ENCODE data around the gene ALDH3B2.

ALDH3B2 gene

DNA sequence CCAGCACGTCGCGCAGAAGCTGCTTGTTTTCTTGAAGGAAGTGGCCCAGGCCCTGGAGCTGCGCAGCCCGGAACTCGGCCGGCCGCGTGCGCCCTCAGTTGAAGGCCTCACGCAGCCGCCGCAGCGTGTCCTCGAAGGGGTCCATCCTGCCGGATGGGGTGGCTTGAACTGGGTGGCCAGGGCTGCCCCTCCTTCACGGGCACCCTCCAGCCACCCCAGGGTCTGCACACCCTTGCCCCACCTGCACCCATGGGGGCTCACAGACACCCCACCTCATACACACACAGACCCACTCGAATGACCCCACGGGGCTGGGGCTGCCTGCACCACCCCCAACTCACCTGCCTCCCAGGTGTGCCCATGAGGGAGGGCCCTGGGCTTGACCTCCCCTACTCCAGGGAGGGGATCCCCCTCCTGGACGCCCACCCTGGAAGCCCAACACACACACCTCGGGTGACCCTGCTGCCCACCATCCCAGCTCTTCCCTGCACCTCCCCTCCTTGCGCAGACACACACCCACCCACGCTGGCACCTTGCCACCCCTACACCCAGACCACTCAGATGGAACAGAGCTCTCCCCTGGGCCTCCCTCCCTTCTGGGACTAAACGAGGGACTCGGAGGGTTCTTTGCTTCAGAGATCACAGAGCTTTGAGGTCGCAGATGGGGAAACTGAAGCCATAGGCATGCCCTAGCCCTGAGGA, 6.8 kb downstream of the ALDH3B2 start:
- H3K9ac ChIP-seq (ENCODE audit: low read length) = no peak overlapping the region
- no peak overlapping the region for H3K4me3 ChIP-seq (ENCODE audit: low read depth, low read length)
- no peaks in the 10 kb centered on the region for H3K36me3 ChIP-seq (ENCODE audit: control insufficient read depth, insufficient read depth, low read length)
- H3K27me3 ChIP-seq (ENCODE audit: control insufficient read depth, insufficient read depth, low read length) = no peaks in the 10 kb centered on the region; the same call in 1 of the 2 replicates
- no peaks in the 10 kb centered on the region for H3K4me1 ChIP-seq (ENCODE audit: control insufficient read depth, insufficient read depth, low read length)
- no peaks in the 10 kb centered on the region for H3K9me3 ChIP-seq (ENCODE audit: control insufficient read depth, insufficient read depth, low read depth, low read length)
- H3K27ac ChIP-seq (ENCODE audit: low read depth, low read length) = no peak overlapping the region

DNA sequence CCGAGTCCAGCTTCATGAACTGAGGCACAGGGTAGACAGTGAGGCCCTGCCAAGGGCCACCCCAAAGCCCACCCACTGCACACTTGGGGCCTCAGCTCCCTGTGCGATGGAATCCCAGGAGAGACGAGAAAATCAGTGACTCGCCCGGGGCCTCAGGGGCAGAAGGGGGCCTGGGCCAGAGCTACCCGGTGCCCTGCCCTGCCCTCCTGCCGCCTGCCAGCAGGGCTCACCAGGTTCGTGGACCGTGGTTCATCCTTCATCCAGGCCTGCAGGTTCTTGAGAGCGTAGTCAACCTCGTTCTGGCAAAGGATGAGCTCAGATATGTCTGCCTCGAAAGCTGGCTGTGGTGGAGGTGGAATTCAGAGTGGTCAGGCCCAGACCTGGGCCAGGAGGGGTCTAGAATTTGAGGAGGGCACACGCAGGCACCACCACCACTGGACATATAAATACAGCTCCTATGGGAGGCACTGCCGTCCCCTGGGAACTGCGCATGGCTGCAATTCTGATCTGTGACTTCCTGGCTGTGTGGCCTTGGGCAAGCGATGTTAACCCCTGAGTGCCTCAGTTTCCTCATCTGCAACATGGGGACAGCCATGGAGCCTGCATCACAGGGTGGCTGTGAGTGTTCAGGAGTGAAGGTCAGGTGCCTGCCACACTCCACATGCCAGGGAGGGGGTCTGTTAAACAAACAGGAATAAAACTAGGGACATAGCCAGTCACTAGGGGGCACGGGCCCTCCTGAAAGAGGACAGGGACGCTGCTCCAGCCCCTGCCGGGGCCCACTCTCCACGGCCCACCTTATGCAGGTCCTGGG, 7.5 kb downstream of the ALDH3B2 start:
- Histone ChIP-seq H3K9me3 (ENCODE audit: control insufficient read depth, insufficient read depth, low read depth, low read length) (no peaks in the 10 kb centered on the region), H3K9ac (ENCODE audit: low read length) (no peak overlapping the region), H3K4me1 (ENCODE audit: control insufficient read depth, insufficient read depth, low read length) (no peaks in the 10 kb centered on the region), H3K27me3 (ENCODE audit: control insufficient read depth, insufficient read depth, low read length) (no peaks in the 10 kb centered on the region; the same call in 1 of the 2 replicates), H3K27ac (ENCODE audit: low read depth, low read length) (no peak overlapping the region), H3K36me3 (ENCODE audit: control insufficient read depth, insufficient read depth, low read length) (no peaks in the 10 kb centered on the region), H3K4me3 (ENCODE audit: low read depth, low read length) (no peak overlapping the region)

DNA sequence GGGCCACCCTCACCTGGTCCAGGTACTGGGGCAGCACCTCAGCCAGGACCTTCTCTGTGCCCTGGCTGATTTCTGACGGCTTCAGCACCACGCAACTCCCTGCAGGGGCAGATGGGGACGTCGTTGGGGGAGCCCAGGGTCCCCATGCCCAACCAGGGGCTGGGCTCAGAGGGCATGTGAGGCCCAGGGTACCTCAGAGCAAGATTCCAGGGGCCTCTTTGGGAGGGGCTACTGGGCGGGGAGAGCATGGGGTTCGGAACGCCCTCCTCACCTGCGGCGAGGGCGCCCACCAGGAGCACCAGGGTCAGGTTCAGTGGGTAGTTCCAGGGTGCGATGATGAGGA, 8.1 kb downstream of the ALDH3B2 start:
- Histone ChIP-seq H3K27ac (ENCODE audit: low read depth, low read length) (no peak overlapping the region), H3K4me3 (ENCODE audit: low read depth, low read length) (no peak overlapping the region), H3K27me3 (ENCODE audit: control insufficient read depth, insufficient read depth, low read length) (no peaks in the 10 kb centered on the region; the same call in 1 of the 2 replicates), H3K36me3 (ENCODE audit: control insufficient read depth, insufficient read depth, low read length) (no peaks in the 10 kb centered on the region), H3K9ac (ENCODE audit: low read length) (no peak overlapping the region), H3K4me1 (ENCODE audit: control insufficient read depth, insufficient read depth, low read length) (no peaks in the 10 kb centered on the region), H3K9me3 (ENCODE audit: control insufficient read depth, insufficient read depth, low read depth, low read length) (no peaks in the 10 kb centered on the region)

DNA sequence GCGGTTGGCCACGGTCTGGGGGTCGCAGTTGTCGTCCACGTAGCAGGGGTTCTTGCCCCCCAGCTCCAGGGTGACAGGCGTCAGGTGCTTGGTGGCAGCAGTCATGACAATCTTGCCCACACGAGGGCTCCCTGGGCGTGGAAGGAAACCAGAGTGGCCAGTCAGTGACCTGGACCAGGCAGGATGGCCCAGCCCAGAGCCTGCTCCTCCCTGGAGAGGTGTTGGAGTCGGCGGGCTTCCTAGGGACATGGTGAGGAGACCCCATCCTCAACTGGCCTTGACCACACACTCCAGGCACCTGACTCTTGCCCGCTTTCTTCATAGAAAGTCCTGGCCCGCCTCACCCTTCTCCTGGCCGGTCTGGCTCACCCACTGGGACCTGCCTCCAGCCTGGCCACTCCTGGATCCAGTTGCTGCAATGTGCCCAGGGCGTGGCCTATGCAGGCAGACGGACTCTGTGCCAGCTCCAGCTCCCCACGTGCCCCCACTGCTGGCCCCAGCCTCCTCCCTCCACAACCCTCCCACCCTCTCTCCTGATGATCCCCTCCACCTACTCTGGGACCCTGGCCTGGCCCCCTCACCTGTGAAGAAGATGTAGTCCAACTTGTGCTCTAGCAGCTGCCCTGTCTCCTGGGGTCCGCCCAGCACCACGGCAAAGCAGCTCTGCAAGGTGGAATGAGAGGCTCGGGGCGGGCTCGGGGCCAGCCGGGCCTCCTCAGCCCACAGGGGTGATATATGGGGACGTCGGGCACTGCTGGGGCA, 8.7 kb downstream of the ALDH3B2 start:
- Histone ChIP-seq H3K9me3 (ENCODE audit: control insufficient read depth, insufficient read depth, low read depth, low read length) (no peaks in the 10 kb centered on the region), H3K9ac (ENCODE audit: low read length) (no peak overlapping the region), H3K4me3 (ENCODE audit: low read depth, low read length) (no peak overlapping the region), H3K27ac (ENCODE audit: low read depth, low read length) (no peak overlapping the region), H3K27me3 (ENCODE audit: control insufficient read depth, insufficient read depth, low read length) (no peaks in the 10 kb centered on the region; the same call in 1 of the 2 replicates), H3K4me1 (ENCODE audit: control insufficient read depth, insufficient read depth, low read length) (no peaks in the 10 kb centered on the region), H3K36me3 (ENCODE audit: control insufficient read depth, insufficient read depth, low read length) (no peaks in the 10 kb centered on the region)

DNA sequence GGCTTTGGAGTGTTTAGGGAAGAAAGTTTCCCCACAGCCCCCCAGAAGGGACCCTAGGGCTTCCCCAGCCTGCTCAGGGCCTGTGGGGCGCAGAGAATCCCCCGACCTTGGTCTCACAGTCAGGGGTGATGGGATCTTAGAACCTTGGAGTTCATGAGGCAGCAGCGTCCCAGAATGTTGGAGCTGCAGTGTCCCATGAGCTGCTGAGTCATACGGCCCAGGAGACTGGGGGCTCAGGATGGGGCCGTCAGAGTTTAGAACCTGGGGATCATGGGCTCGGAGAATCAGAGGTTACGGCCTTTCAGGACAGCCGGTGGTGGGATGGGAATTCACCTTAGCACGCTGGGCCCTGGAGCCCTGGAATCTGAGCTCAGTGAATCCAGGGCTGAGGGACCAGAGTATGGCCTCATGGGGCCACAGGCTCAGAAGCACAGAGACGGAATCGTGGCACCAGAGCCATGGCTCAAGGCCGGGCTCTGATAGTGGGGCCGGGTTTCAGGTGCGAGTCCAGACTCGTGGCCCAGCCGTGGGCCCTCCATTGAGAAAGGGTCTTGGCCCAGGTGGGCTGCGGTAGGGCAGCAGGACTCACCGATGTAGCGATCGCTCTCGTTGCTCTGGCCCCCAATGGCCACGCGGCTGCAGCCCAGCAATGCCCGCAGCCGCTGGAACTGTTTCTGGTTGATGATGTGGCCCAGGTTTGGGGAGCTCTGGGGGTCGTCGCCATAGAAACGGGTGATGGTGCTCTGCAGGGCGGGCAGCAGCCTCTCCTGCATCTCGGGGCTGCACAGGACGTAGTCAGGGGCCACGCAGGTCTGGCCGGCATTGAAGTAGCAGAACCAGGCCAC, 9.5 kb downstream of the ALDH3B2 start:
- Histone ChIP-seq H3K9me3 (ENCODE audit: control insufficient read depth, insufficient read depth, low read depth, low read length) (no peaks in the 10 kb centered on the region), H3K9ac (ENCODE audit: low read length) (no peak overlapping the region), H3K36me3 (ENCODE audit: control insufficient read depth, insufficient read depth, low read length) (no peaks in the 10 kb centered on the region), H3K4me3 (ENCODE audit: low read depth, low read length) (no peak overlapping the region), H3K4me1 (ENCODE audit: control insufficient read depth, insufficient read depth, low read length) (no peaks in the 10 kb centered on the region), H3K27ac (ENCODE audit: low read depth, low read length) (no peak overlapping the region), H3K27me3 (ENCODE audit: control insufficient read depth, insufficient read depth, low read length) (no peaks in the 10 kb centered on the region; the same call in 1 of the 2 replicates)

DNA sequence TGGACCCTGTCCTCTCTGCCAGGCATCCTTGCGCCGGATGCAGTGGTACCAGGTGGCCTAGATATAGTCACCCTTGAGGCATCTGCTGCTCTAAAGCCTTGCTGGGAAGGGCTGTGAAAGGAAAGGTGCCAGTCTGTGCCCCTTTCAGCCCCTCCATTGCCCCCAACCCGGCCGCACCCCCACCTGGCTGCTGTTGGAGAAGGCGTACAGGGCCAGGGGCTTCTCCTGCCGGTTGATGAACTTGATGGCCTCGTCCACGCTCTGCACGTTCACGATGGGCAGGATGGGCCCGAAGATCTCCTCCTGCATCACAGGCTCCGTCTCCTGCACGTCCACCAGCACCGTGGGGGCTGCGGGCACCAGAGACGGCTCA, 10.2 kb downstream of the ALDH3B2 start:
- H3K27me3 ChIP-seq (ENCODE audit: control insufficient read depth, insufficient read depth, low read length) = no peaks in the 10 kb centered on the region; the same call in 1 of the 2 replicates
- H3K4me1 ChIP-seq (ENCODE audit: control insufficient read depth, insufficient read depth, low read length) = no peaks in the 10 kb centered on the region
- no peak overlapping the region for H3K27ac ChIP-seq (ENCODE audit: low read depth, low read length)
- no peaks in the 10 kb centered on the region for H3K36me3 ChIP-seq (ENCODE audit: control insufficient read depth, insufficient read depth, low read length)
- no peak overlapping the region for H3K9ac ChIP-seq (ENCODE audit: low read length)
- no peaks in the 10 kb centered on the region for H3K9me3 ChIP-seq (ENCODE audit: control insufficient read depth, insufficient read depth, low read depth, low read length)
- no peak overlapping the region for H3K4me3 ChIP-seq (ENCODE audit: low read depth, low read length)

DNA sequence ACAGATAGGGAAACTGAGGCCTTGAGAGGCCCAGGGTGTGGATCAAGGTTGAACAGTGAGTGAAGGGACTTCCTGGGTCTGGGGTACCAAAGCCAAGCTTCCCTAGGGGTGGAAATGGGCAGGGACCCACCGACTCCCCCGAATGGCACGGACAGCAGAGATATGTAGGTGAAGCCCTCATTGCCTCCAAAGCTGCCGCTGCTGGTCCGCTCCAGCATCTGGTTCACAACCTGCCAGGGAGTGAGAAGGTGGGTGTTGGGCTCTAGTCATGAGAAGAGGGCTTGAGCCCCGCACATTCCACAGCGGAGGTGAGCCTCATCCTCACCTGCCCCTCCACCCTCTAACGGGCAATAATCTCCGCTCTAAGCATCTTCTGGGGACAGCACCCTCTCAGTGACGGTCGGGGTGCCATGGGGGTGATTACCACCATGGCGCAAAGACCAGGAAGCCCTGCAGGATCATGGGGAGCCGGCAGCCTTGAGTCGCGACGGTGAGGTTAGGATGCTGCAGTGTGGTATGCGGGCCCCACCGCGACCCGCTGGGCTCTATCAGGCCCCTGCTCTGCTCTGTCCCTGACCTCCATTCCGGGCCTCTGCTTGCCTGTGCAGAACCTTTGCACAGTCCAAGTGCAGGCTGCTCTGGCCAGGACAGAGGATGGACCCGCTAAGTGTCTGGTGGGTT, 10.8 kb downstream of the ALDH3B2 start:
- Histone ChIP-seq H3K36me3 (ENCODE audit: control insufficient read depth, insufficient read depth, low read length) (no peaks in the 10 kb centered on the region), H3K9ac (ENCODE audit: low read length) (no peak overlapping the region), H3K27ac (ENCODE audit: low read depth, low read length) (no peak overlapping the region), H3K4me1 (ENCODE audit: control insufficient read depth, insufficient read depth, low read length) (no peaks in the 10 kb centered on the region), H3K27me3 (ENCODE audit: control insufficient read depth, insufficient read depth, low read length) (no peaks in the 10 kb centered on the region; the same call in 1 of the 2 replicates), H3K9me3 (ENCODE audit: control insufficient read depth, insufficient read depth, low read depth, low read length) (no peaks in the 10 kb centered on the region), H3K4me3 (ENCODE audit: low read depth, low read length) (no peak overlapping the region)

DNA sequence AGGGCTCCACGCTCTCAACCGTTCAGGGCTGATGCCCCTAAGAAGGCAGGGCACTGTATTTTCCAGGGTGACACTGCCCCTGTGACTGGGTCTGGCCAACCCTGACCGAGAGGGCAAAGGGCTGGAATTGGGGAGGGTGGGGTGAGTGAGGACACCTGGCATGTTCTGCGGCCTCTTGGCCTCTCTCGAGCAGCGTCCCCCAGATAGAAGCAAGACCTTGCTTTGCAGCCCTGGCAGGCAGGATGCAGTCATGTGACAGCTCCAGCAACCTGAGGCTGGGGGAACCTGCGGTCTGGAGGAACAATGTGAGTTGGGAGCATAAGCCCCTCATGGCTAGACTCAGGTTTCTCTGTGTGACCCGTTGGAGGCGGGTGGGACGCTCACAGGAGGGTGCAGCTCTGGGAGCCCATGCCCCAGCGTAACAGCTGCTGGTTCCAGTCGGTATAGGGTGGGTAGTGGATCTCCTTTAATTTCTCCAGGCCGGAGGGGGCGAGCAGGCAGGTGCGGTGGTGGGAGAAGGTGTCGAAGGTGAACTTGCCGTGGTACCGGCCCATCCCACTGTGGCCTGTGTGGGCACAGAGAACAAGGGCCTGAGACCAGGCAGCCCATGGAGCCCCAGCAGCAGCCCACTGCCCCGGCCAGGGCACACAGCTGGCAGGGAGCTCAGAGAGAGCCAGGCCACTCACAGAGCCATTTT, 11.4 kb downstream of the ALDH3B2 start:
- Histone ChIP-seq H3K27ac (ENCODE audit: low read depth, low read length) (no peak overlapping the region), H3K4me3 (ENCODE audit: low read depth, low read length) (no peak overlapping the region), H3K9me3 (ENCODE audit: control insufficient read depth, insufficient read depth, low read depth, low read length) (no peaks in the 10 kb centered on the region), H3K27me3 (ENCODE audit: control insufficient read depth, insufficient read depth, low read length) (no peaks in the 10 kb centered on the region; the same call in 1 of the 2 replicates), H3K36me3 (ENCODE audit: control insufficient read depth, insufficient read depth, low read length) (no peaks in the 10 kb centered on the region), H3K9ac (ENCODE audit: low read length) (no peak overlapping the region), H3K4me1 (ENCODE audit: control insufficient read depth, insufficient read depth, low read length) (no peaks in the 10 kb centered on the region)

DNA sequence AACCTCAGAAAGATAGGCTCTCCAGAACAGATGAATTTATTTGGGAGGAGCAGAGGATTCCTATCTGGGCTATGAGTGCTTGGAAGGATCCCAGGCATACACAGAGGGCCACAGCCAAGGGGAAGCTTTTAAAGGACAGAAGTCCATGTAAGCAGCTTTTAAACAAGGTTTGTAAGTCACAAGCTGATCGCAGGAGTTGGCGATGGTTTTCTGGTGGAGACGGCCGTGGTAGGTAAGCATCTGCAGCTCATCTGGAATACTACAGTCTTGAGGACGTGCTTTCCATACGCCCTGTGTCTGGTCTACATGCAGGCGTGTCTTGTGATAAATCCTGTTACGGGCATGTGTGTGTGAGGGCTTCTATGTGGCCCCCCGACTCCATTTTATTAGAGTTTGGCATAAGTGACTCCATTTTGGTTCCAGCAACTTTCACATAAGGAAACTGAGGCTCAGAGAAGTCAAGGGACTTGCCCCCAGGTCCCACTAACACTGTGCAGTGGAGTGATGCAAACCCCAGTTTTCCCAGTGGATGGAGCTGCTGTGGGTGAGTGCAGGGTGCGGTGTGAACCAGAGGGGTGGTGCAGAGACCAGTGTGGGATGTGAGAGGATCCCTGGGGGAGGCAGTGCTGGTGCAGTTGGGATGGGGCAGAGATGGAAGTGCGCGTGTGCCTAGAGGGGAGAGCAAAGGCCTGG, 12.1 kb downstream of the ALDH3B2 start:
- H3K27ac ChIP-seq (ENCODE audit: low read depth, low read length) = no peak overlapping the region
- H3K36me3 ChIP-seq (ENCODE audit: control insufficient read depth, insufficient read depth, low read length) = no peaks in the 10 kb centered on the region
- H3K9ac ChIP-seq (ENCODE audit: low read length) = no peak overlapping the region
- peaks cover 7% of the 10 kb centered on the region for H3K9me3 ChIP-seq (ENCODE audit: control insufficient read depth, insufficient read depth, low read depth, low read length)
- H3K27me3 ChIP-seq (ENCODE audit: control insufficient read depth, insufficient read depth, low read length) = no peaks in the 10 kb centered on the region; the same call in 1 of the 2 replicates
- no peak overlapping the region for H3K4me3 ChIP-seq (ENCODE audit: low read depth, low read length)
- H3K4me1 ChIP-seq (ENCODE audit: control insufficient read depth, insufficient read depth, low read length) = no peaks in the 10 kb centered on the region
